ENCODE data around the gene SH3YL1.

- TF ChIP-seq POLR2AphosphoS5 (IDR thresholded peaks at IDR 0.05): peak; percentile 70
- no peak for TF ChIP-seq CTCF (IDR thresholded peaks at IDR 0.05)
- TF ChIP-seq POLR2A (IDR thresholded peaks at IDR 0.05): peak; percentile 82
These were observed at the start of gene SH3YL1 for GRCh38 chr2:263774-264492.

Data from prostate gland (tissue), 2 donors.